GM13976 (cell line): Measurements from ENCODE around the gene MOGAT3.

ENCODE experiments used
- DNase-seq: peaks from one replicate; pipeline ENCODE4 v3.0.0; 2012; ENCODE audit warnings: low spot score
- in situ Hi-C: fragments of 300-500 bp; cut with MboI; formaldehyde crosslinking; loops from one replicate; pipeline ENCODE4 v1.12.0; 2022; ENCODE audit warnings: low sequenced_read_pairs, mixed read lengths, inconsistent platforms; ENCODE audit not compliant: unreplicated experiment
- TF ChIP-seq, protein P1 (sequence below): IDR thresholded peaks from 2 replicates; pipeline ENCODE4 v1.5.1; 2012; ENCODE audit warnings: borderline replicate concordance, mild to moderate bottlenecking; ENCODE audit not compliant: insufficient read depth; ENCODE audit errors: extremely low read depth, missing control alignments, control extremely low read depth

The MOGAT3 gene

DNA sequence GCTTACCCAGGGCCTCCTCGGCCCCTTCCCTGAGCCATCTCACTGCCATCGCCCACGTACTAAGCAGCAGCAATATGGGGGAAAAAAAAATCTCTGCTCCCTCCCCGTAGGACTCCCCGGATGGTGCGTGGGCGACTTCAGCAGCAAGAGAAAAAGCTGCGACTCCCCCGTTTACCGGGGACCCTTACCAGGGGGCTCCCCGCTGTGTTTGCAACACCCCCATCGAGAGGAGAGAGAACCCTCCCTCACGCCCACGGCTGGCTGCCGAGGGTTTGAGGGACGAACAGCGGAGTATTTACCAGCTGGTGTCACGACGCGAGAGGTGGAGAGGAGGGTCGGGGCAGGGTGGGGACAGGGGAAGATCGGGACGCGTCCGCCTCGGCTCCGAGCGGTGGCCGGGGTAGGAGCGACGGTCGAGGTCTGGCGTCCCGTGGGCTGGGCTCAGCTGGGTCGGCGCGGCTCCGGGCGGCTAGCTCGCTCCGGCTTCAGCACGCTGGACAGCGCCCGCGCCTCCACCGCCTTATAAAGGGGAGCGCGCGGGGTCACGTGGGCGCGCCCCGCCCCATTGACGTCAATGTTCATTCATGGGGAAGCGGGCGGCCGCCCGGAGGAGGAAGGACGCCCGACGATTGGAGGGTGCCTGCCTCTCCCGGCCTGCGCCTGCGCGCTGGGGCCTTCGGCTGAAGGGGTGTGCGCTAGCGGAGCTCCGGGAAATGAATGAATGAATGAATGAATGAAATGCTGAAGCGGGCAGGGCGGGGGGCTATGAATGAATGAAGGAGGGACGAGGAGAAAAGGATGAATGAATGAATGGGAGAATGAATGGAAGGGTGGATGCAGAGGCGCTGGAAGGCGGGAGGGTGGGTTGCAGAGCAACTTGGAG is 35.5 kb downstream of the MOGAT3 start, which contains the start of gene VGF:
Gene VGF, minus strand, starts transcription at position 495 of the 883 bp plus-strand sequence. CDS start 726 bp downstream, outside the sequence.
- TF ChIP-seq, protein P1, sequence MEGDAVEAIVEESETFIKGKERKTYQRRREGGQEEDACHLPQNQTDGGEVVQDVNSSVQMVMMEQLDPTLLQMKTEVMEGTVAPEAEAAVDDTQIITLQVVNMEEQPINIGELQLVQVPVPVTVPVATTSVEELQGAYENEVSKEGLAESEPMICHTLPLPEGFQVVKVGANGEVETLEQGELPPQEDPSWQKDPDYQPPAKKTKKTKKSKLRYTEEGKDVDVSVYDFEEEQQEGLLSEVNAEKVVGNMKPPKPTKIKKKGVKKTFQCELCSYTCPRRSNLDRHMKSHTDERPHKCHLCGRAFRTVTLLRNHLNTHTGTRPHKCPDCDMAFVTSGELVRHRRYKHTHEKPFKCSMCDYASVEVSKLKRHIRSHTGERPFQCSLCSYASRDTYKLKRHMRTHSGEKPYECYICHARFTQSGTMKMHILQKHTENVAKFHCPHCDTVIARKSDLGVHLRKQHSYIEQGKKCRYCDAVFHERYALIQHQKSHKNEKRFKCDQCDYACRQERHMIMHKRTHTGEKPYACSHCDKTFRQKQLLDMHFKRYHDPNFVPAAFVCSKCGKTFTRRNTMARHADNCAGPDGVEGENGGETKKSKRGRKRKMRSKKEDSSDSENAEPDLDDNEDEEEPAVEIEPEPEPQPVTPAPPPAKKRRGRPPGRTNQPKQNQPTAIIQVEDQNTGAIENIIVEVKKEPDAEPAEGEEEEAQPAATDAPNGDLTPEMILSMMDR, result no peak
- DNase-seq, result peak; percentile 98
- in situ Hi-C loops, result no loop called here

DNA sequence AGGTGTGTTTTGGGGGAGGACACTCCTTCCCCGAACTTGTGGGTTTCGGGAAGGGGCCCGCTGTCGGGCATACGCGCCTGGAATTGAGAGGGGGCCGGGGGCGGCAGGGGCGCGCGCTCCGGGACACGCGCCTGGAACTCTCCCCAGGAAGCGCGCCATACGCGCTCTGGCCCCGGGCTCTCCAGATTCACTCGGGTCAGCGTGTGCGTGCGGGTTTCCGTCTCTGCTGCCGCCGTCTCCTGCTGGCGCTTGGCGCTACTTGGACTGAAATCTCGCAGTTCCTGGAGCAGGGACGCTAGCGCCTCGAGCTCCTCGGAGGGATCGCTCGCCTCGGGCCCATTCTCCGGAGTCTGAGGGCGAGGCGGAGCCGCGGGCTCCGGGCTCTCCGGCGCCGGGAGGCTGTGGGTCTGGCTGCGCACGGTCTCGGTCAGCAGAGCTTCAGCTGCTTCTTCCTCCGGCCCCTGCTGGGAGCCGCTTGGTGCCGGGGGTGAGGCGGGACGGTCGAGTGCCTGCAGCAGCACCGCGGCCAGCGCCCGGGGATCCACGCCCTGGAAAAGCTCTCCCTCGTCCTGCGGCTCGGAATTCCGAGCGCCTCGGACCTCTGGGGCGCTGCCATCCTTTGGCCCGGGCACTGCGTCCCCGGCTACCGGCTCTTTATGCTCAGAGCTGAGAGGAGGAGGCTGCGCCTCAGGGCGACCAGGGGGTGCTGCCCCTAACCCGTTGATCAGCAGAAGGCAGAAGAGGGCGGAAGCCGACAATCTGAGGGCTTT is 36.6 kb downstream of the MOGAT3 start:
- TF ChIP-seq, protein P1, result no peak
- DNase-seq, result no peak
- in situ Hi-C loops, result no loop called here

DNA sequence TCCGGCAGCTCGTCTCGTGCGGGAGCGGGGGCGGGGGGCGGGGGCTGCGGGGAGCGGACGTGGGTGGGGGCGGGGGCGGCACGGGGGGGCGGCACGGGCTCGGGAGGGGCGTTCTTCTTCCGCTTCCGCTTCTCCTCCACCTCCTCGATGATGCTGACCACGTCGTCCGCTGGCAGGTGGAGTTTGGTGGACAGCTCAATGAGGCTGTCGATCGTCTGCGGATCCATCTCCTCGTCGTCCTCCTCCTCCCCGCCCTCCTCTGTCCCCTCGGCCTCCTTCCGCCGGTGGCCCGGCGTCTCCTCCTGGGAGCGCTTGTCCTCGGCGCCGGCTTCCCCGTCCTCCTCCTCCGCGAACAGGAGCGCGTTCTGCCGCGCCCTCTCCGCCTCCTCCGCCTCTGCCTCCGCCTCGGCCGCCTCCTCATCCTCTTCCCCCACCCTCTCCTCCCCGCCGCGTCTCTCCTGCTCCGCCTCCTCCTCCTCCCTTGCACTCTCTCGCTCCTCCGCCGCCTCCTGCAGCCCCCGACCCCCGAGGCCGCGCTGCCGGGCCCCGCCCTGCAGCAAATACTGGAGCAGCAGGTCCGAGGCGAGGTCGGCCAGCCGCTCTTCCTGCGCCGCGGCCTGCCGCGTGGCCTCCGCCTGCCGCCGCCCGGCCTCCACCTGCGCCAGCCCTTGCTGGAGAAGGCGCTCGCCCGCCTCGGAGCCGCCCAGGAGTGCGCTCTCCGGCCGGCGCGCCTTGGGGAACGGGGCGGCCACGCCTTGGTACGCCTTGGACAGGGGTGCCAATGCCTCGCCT is 37.4 kb downstream of the MOGAT3 start:
- TF ChIP-seq, protein P1, result no peak
- in situ Hi-C loops, result no loop called here
- DNase-seq, result peak; percentile 63

DNA sequence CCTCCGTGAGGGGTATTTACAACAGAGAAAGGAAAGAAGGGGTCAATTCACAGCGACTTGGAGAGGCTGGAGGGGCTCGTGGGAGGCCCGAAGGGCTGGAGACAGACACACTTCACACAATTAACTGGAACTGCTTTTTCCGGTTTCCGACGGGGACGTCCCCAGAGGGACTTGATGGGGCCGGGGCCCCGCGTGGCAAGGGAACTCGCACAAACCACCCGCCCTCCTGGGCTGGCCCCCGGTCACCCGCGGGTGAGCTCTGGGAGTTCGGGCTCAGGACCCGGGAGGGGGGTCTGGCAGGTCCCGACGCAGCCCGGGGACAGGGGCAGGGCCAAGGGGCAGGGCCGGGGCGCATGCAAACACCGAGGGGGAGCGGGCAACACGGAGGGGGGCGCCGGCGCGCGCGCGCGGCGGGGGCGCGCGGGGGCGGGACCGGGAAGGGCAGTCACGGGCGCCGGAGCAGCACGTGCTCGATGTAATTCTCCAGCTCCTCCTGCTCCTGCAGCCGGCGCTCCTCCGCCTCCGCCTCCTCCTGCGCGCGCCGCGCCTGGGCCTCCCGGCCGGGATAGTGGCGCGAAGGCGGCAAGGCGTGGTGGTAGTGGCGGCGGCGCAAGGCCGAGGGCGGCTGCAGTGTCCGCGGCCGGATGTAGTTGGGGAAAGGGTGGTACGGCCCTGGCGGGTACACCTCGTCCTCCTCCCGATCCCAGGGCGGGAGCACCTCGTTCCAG is 38.1 kb downstream of the MOGAT3 start:
- TF ChIP-seq, protein P1, result no peak
- peak; percentile 55 for DNase-seq
- in situ Hi-C loops, result no loop called here

DNA sequence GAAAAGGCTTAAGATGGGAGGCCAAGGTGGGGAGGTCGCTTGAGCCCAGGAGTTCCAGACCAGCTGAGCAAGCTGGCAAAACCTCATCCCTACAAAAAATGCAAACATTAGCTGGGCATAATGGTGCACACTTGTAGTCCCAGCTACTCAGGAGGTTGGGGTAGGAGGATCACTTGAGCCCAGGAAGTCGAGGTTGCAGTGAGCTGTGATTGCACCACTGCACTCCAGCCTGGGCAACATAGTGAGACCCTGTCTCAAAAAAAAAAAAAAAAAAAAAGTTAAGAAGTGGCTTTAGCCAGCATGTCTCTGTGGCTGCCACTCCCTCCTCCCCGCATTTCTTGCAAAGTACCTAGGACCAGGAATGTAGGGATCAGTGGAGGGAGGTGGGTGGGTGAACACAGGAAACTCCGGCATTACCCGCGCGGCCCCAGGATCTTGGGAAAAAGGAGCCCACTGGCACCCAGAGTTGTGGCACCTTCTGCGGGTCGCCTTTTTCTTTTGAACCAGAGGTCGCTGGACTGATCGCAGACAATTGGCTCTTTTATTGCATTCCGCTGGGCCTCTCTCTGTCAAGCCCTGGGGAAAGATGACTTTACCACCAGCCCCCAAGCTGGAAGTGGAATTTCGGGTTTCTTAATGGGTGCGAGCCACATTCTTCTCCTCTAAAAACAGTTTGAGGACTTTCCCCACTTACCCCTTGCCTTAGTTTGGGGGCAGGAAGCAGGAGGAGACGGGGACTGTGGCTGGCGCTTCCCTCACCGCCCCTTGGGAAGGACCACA is 39.0 kb downstream of the MOGAT3 start:
- in situ Hi-C loops, result no loop called here
- no peak for DNase-seq
- TF ChIP-seq, protein P1, result no peak
